IMR-90 (cell line): ENCODE measurements around the gene TMTC2. TPM values are rescaled to one million over a fixed set of nuclear protein-coding genes. Genes with fewer than 3 reads are reported as not detected.

Source experiments
- ATAC-seq: fragments of 200-7000 bp; cut with Tn5 transposase; 2 replicates; pipeline ENCODE4 v1.9.1; 2020; ENCODE audit warnings: low read depth, mild to moderate bottlenecking, moderate library complexity
- BruUV-seq: library from RNA; stranded (reverse); fragments of 400-500 nt; replicated peaks from 2 replicates; lab custom pipeline; 2021; lab: Mats Ljungman, UMichigan
- CTCF ChIA-PET: fragments of 300-600 bp; formaldehyde crosslinking; extraction: SDS; loops from one replicate; lab custom pipeline; 2021; ENCODE audit warnings: antibody characterized with exemption; lab: Yijun Ruan, JAX
- POLR2A ChIA-PET: fragments of 300-600 bp; sonication (Branson Sonifier 250); formaldehyde crosslinking; loops from one replicate; lab custom pipeline; 2022; ENCODE audit warnings: antibody characterized with exemption; ENCODE audit not compliant: unreplicated experiment; lab: Charles Lee
- DNase-seq: peaks from one replicate; pipeline ENCODE4 v3.0.0; 2013
- H2AFZ ChIP-seq: replicated peaks from 2 replicates; pipeline ENCODE3; 2013; ENCODE audit warnings: low read length, mild to moderate bottlenecking; ENCODE audit not compliant: poor library complexity
- H2AK5ac ChIP-seq: 2 replicates; pipeline ENCODE4 v1.6.1; 2013; ENCODE audit warnings: low read depth, low read length, inconsistent platforms
- H2AK9ac ChIP-seq: replicated peaks from 2 replicates; pipeline ENCODE3; 2013; ENCODE audit warnings: mild to moderate bottlenecking, low read depth, low read length, moderate library complexity; ENCODE audit not compliant: poor library complexity
- H2BK120ac ChIP-seq: 2 replicates; pipeline ENCODE4 v1.6.1; 2013; ENCODE audit warnings: low read depth, low read length, inconsistent platforms
- H2BK15ac ChIP-seq: 3 replicates; pipeline ENCODE4 v1.6.1; 2013; ENCODE audit warnings: low read depth, low read length, inconsistent platforms
- H2BK20ac ChIP-seq: 2 replicates; pipeline ENCODE4 v1.6.1; 2013; ENCODE audit warnings: low read depth, mild to moderate bottlenecking, inconsistent platforms, low read length, moderate library complexity
- H2BK5ac ChIP-seq: 2 replicates; pipeline ENCODE4 v1.6.1; 2013; ENCODE audit warnings: mild to moderate bottlenecking, low read depth, low read length, inconsistent platforms; ENCODE audit not compliant: poor library complexity, severe bottlenecking
- H3K14ac ChIP-seq: replicated peaks from 2 replicates; pipeline ENCODE4 v1.6.1; 2013; ENCODE audit warnings: low read depth, low read length, inconsistent platforms
- H3K18ac ChIP-seq: 2 replicates; pipeline ENCODE4 v1.6.1; 2013; ENCODE audit warnings: low read depth, low read length, control low read depth
- H3K23ac ChIP-seq: 2 replicates; pipeline ENCODE4 v1.6.1; 2013; ENCODE audit warnings: low read depth, low read length, inconsistent platforms
- H3K27ac ChIP-seq: 2 replicates; pipeline ENCODE4 v1.5.1; 2013; ENCODE audit warnings: mild to moderate bottlenecking, control low read depth, low read length; ENCODE audit not compliant: insufficient read depth
- H3K27me3 ChIP-seq: 2 replicates; pipeline ENCODE4 v1.6.1; 2013; ENCODE audit warnings: low read length; ENCODE audit not compliant: control insufficient read depth, insufficient read depth
- H3K36me3 ChIP-seq: 2 replicates; pipeline ENCODE4 v1.6.1; 2013; ENCODE audit warnings: low read length, mixed read lengths; ENCODE audit not compliant: control insufficient read depth, insufficient read depth
- H3K4ac ChIP-seq: 2 replicates; pipeline ENCODE4 v1.6.1; 2013; ENCODE audit warnings: low read depth, low read length, inconsistent platforms
- H3K4me1 ChIP-seq: 2 replicates; pipeline ENCODE4 v1.6.1; 2013; ENCODE audit warnings: low read length, mixed read lengths; ENCODE audit not compliant: control insufficient read depth, insufficient read depth
- H3K4me2 ChIP-seq: 2 replicates; pipeline ENCODE4 v1.6.1; 2013; ENCODE audit warnings: low read depth, mild to moderate bottlenecking, control low read depth, low read length, moderate library complexity
- H3K4me3 ChIP-seq: 2 replicates; pipeline ENCODE4 v1.5.1; 2013; ENCODE audit warnings: low read depth, mild to moderate bottlenecking, control low read depth, low read length, moderate library complexity; ENCODE audit not compliant: insufficient read depth
- H3K56ac ChIP-seq: 2 replicates; pipeline ENCODE4 v1.6.1; 2013; ENCODE audit warnings: low read length, inconsistent platforms; ENCODE audit not compliant: insufficient read depth; ENCODE audit errors: extremely low read depth
- H3K79me1 ChIP-seq, 2 experiments: 2 replicates each; pipeline ENCODE4 v1.6.1; 2013; ENCODE audit warnings: low read length in 2 of 2, inconsistent platforms in 1 of 2, low read depth in 1 of 2
- H3K9ac ChIP-seq: 2 replicates; pipeline ENCODE4 v1.6.1; 2013; ENCODE audit warnings: low read depth, low read length, control low read depth
- H3K9me1 ChIP-seq: 2 replicates; pipeline ENCODE4 v1.6.1; 2013; ENCODE audit warnings: low read length, inconsistent platforms; ENCODE audit not compliant: insufficient read depth
- H3K9me3 ChIP-seq: 2 replicates; pipeline ENCODE4 v1.6.1; 2013; ENCODE audit warnings: low read length; ENCODE audit not compliant: control insufficient read depth, insufficient read depth
- H4K20me1 ChIP-seq: 2 replicates; pipeline ENCODE4 v1.6.1; 2013; ENCODE audit warnings: low read length, inconsistent platforms; ENCODE audit not compliant: insufficient read depth
- H4K5ac ChIP-seq: 2 replicates; pipeline ENCODE4 v1.6.1; 2013; ENCODE audit warnings: mild to moderate bottlenecking, low read depth, low read length, control low read depth
- H4K8ac ChIP-seq, 2 experiments: 2 replicates each; pipeline ENCODE4 v1.6.1; 2013; ENCODE audit warnings: low read depth in 2 of 2, low read length in 2 of 2, control low read depth in 1 of 2, inconsistent platforms in 1 of 2
- H4K91ac ChIP-seq: 2 replicates; pipeline ENCODE4 v1.6.1; 2013; ENCODE audit warnings: low read depth, low read length, inconsistent platforms; ENCODE audit not compliant: insufficient read depth
- BHLHE40 ChIP-seq: fragments of 150-350 bp; IDR thresholded peaks from 2 replicates; pipeline ENCODE4 v1.6.1; 2016; ENCODE audit warnings: mild to moderate bottlenecking, low read depth, low read length
- CHD1 ChIP-seq: IDR thresholded peaks from 2 replicates; pipeline ENCODE4 v1.6.1; 2012; ENCODE audit warnings: low read depth, low read length, improper control_type of control experiment
- ELK1 ChIP-seq: fragments of 150-350 bp; IDR thresholded peaks from 2 replicates; pipeline ENCODE4 v1.6.1; 2016; ENCODE audit warnings: low read depth, mild to moderate bottlenecking, low read length, moderate library complexity, borderline replicate concordance
- MXI1 ChIP-seq: IDR thresholded peaks from 2 replicates; pipeline ENCODE4 v1.6.1; 2012; ENCODE audit warnings: low read depth, mild to moderate bottlenecking, low read length, moderate library complexity, borderline replicate concordance
- RCOR1 ChIP-seq: IDR thresholded peaks from 2 replicates; pipeline ENCODE4 v1.6.1; 2012; ENCODE audit warnings: mild to moderate bottlenecking, low read length, improper control_type of control experiment; ENCODE audit not compliant: insufficient replicate concordance
- RFX5 ChIP-seq: IDR thresholded peaks from 2 replicates; pipeline ENCODE4 v1.8.0; 2012; ENCODE audit warnings: low read depth, mild to moderate bottlenecking, low read length, moderate library complexity
- SMC3 ChIP-seq: fragments of 150-350 bp; IDR thresholded peaks from 2 replicates; pipeline ENCODE4 v1.6.1; 2016; ENCODE audit warnings: low read depth, mild to moderate bottlenecking, antibody characterized with exemption, low read length, moderate library complexity
- USF2 ChIP-seq: fragments of 150-350 bp; IDR thresholded peaks from 2 replicates; pipeline ENCODE4 v1.6.1; 2017; ENCODE audit warnings: mild to moderate bottlenecking, antibody characterized with exemption, low read length, low read depth
- WGBS, 2 experiments: methylation state at CpG; one replicate each; pipeline versions ENCODE4 v1.1.5 to v1.1.7; 2013; ENCODE audit warnings: missing lambda C conversion rate in 2 of 2; ENCODE audit not compliant: insufficient read length in 1 of 2; ENCODE audit errors: extremely low coverage in 2 of 2; 5-methylcytosine and 5-hydroxymethylcytosine counted together
- dilution Hi-C: fragments of 300-500 bp; cut with HindIII; formaldehyde crosslinking; loops from one replicate; pipeline ENCODE4 v1.14.3; 2018; ENCODE audit warnings: low sequenced_read_pairs; ENCODE audit not compliant: unreplicated experiment
- in situ Hi-C: fragments of 300-500 bp; cut with MboI; formaldehyde crosslinking; loops from 3 replicates; pipeline ENCODE4 v1.14.3; 2019; ENCODE audit warnings: low sequenced_read_pairs, inconsistent platforms, mixed read lengths
- intact Hi-C: fragments of 100-400 bp; cut with micrococcal nuclease; formaldehyde crosslinking; loops from 2 replicates; pipeline ENCODE4 v1.10.0; 2022
- polyA plus RNA-seq, 3 experiments: library from polyadenylated mRNA; depleted of rRNA; stranded (reverse); fragments of >200 nt; gene quantifications; 2 replicates each; pipeline ENCODE4 v1.2.3, GENCODE V29; 2012; ENCODE audit warnings: low replicate concordance in 1 of 3
- total RNA-seq: library from RNA; depleted of rRNA; stranded (reverse); fragments of >200 nt; gene quantifications from 2 replicates; pipeline ENCODE4 v1.2.3, GENCODE V29; 2012

Gene TMTC2
- total and polyA plus RNA-seq, 2 of the 4 experiments (the other 2 are of a cell fraction) = 0.56 to 1.4 TPM

- no peak overlapping the region for H3K56ac ChIP-seq
- H4K91ac ChIP-seq = no peak overlapping the region
- no peaks in the 10 kb centered on the region; the same call in 1 of the 2 replicates for H3K9me3 ChIP-seq
- no peak overlapping the region for H3K18ac ChIP-seq
- H3K4me1 ChIP-seq = no peaks in the 10 kb centered on the region
- no peak overlapping the region for H4K5ac ChIP-seq
- H2AFZ ChIP-seq = no peak overlapping the region
- ChIA-PET POLR2A (no interaction called here), CTCF (no interaction called here)
- no peaks in the 10 kb centered on the region for H3K36me3 ChIP-seq
- H3K27ac ChIP-seq = no peak overlapping the region
- intact Hi-C loops (no loop called here), in situ Hi-C loops (no loop called here), dilution Hi-C loops (no loop called here)
- 78% methylated on average over 1 of the region's 9 CpGs; no CpG with 5 or more reads in 1 of the 2 experiments for WGBS, 2 experiments
- no peak overlapping the region for H2BK20ac ChIP-seq
- H3K4ac ChIP-seq = no peak overlapping the region
- DNase-seq (no peak), ATAC-seq (peak; percentile 44; the same call in 1 of the 2 replicates)
- no peak overlapping the region for H4K8ac ChIP-seq
- H3K23ac ChIP-seq = no peak overlapping the region
- no peak overlapping the region for H3K9ac ChIP-seq
- H4K20me1 ChIP-seq = no peaks in the 10 kb centered on the region
- H3K4me2 ChIP-seq = no peak overlapping the region
- no TSS peak for BruUV-seq
- H3K9me1 ChIP-seq = no peaks in the 10 kb centered on the region
- no peaks in the 10 kb centered on the region for H3K79me1 ChIP-seq
- no peak for TF ChIP-seq USF2
- no peak for TF ChIP-seq CHD1
- no peak for TF ChIP-seq ELK1
- no peak for TF ChIP-seq RCOR1
- TF ChIP-seq MXI1 = no peak
- no peak for TF ChIP-seq RFX5
- TF ChIP-seq SMC3 = no peak
- TF ChIP-seq BHLHE40 = no peak
- no peak overlapping the region for H2AK5ac ChIP-seq
- H2BK15ac ChIP-seq = no peak overlapping the region
- no peak overlapping the region for H3K4me3 ChIP-seq
- no peak overlapping the region for H2BK120ac ChIP-seq
- H2AK9ac ChIP-seq = no peak overlapping the region
- no peak overlapping the region for H2BK5ac ChIP-seq
- no peaks in the 10 kb centered on the region for H3K27me3 ChIP-seq
- H3K14ac ChIP-seq = no peak overlapping the region
These were observed 355.9 kb downstream of the TMTC2 start for GRCh38 chr12:83042441-83043200.
